ENCODE results near the gene ANO1.

Gene ANO1

DNA sequence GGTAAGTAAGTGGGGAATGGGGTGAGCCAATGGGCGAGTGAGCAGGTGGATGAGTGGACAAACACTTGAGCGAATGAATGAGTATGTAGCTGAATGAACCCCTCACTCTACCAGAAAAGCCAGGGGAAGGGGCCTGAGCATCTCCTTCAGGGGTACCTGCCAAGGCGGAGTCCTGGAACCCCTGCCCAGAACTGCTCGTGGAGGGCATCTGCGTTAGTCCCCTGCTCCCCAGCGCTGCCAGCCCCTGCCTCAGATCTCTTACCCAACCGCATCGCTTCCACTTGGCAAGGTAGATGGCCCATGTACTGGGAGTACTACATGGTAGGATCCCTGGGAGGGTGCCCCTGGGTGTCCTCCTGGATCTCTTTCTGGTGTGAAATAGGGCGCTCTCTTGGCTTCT, 7.4 kb upstream of the ANO1 start:
- TF ChIP-seq NFIC (IDR thresholded peaks at IDR 0.05) (no peak), YY1 (IDR thresholded peaks at IDR 0.05; ENCODE audit: low read depth) (no peak), CEBPB (IDR thresholded peaks at IDR 0.05) (no peak), ZBTB7A (IDR thresholded peaks at IDR 0.05; ENCODE audit: low read depth) (no peak), TCF12 (IDR thresholded peaks at IDR 0.05; ENCODE audit: low read depth) (no peak), EGR1 (IDR thresholded peaks at IDR 0.05) (no peak), USF1 (IDR thresholded peaks at IDR 0.05) (no peak), RAD21 (IDR thresholded peaks at IDR 0.05; ENCODE audit: low read depth) (no peak), FOXM1 (IDR thresholded peaks at IDR 0.05; ENCODE audit: borderline replicate concordance, low read depth) (no peak)
- TF ChIP-seq, protein P1, sequence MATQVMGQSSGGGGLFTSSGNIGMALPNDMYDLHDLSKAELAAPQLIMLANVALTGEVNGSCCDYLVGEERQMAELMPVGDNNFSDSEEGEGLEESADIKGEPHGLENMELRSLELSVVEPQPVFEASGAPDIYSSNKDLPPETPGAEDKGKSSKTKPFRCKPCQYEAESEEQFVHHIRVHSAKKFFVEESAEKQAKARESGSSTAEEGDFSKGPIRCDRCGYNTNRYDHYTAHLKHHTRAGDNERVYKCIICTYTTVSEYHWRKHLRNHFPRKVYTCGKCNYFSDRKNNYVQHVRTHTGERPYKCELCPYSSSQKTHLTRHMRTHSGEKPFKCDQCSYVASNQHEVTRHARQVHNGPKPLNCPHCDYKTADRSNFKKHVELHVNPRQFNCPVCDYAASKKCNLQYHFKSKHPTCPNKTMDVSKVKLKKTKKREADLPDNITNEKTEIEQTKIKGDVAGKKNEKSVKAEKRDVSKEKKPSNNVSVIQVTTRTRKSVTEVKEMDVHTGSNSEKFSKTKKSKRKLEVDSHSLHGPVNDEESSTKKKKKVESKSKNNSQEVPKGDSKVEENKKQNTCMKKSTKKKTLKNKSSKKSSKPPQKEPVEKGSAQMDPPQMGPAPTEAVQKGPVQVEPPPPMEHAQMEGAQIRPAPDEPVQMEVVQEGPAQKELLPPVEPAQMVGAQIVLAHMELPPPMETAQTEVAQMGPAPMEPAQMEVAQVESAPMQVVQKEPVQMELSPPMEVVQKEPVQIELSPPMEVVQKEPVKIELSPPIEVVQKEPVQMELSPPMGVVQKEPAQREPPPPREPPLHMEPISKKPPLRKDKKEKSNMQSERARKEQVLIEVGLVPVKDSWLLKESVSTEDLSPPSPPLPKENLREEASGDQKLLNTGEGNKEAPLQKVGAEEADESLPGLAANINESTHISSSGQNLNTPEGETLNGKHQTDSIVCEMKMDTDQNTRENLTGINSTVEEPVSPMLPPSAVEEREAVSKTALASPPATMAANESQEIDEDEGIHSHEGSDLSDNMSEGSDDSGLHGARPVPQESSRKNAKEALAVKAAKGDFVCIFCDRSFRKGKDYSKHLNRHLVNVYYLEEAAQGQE (IDR thresholded peaks at IDR 0.05; ENCODE audit: low read depth): no peak
- TF ChIP-seq, protein P2, sequence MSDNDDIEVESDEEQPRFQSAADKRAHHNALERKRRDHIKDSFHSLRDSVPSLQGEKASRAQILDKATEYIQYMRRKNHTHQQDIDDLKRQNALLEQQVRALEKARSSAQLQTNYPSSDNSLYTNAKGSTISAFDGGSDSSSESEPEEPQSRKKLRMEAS (IDR thresholded peaks at IDR 0.05): no peak

DNA sequence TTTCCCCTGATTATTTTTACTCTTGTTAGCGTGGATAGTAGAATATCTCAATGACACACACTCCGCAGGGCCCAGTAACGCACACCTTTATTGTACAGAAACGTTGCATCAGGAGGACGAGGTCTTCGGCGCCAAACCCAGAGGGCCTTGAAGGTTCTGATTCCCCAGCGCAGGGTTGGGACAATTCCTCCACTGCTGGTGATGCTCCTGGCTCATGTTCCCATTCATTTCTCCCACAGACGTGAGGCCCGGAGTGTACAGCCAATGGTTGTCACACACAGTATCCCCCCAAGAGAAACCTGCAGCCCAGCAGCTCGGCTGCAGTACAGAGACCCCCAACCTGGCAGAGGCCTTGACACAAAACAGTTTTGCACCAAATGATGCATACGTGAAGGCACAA, 6.1 kb upstream of the ANO1 start:
- TF ChIP-seq ZBTB7A (IDR thresholded peaks at IDR 0.05; ENCODE audit: low read depth) (no peak), EP300 (IDR thresholded peaks at IDR 0.05; ENCODE audit: borderline replicate concordance) (no peak), EGR1 (IDR thresholded peaks at IDR 0.05) (no peak), FOXM1 (IDR thresholded peaks at IDR 0.05; ENCODE audit: borderline replicate concordance, low read depth) (no peak), CREB1 (IDR thresholded peaks at IDR 0.05; ENCODE audit: low read depth) (no peak), USF1 (IDR thresholded peaks at IDR 0.05) (no peak), YY1 (IDR thresholded peaks at IDR 0.05; ENCODE audit: low read depth) (no peak), RAD21 (IDR thresholded peaks at IDR 0.05; ENCODE audit: low read depth) (no peak), TCF12 (IDR thresholded peaks at IDR 0.05; ENCODE audit: low read depth) (no peak), TAF1 (IDR thresholded peaks at IDR 0.05; ENCODE audit: low read depth) (no peak), TEAD4 (IDR thresholded peaks at IDR 0.05) (no peak), CEBPB (IDR thresholded peaks at IDR 0.05) (no peak), NFIC (IDR thresholded peaks at IDR 0.05) (no peak)
- TF ChIP-seq, protein P2 (IDR thresholded peaks at IDR 0.05): no peak
- TF ChIP-seq, protein P1 (IDR thresholded peaks at IDR 0.05; ENCODE audit: low read depth): no peak

GRCh38 chr11:70072461-70072860, 5.7 kb upstream of the ANO1 start:
- TF ChIP-seq YY1 (IDR thresholded peaks at IDR 0.05; ENCODE audit: low read depth) (no peak), NFIC (IDR thresholded peaks at IDR 0.05) (no peak), EGR1 (IDR thresholded peaks at IDR 0.05) (no peak), EP300 (IDR thresholded peaks at IDR 0.05; ENCODE audit: borderline replicate concordance) (no peak), ZBTB7A (IDR thresholded peaks at IDR 0.05; ENCODE audit: low read depth) (no peak), TAF1 (IDR thresholded peaks at IDR 0.05; ENCODE audit: low read depth) (no peak), FOXM1 (IDR thresholded peaks at IDR 0.05; ENCODE audit: borderline replicate concordance, low read depth) (no peak), RAD21 (IDR thresholded peaks at IDR 0.05; ENCODE audit: low read depth) (no peak), USF1 (IDR thresholded peaks at IDR 0.05) (no peak), TEAD4 (IDR thresholded peaks at IDR 0.05) (no peak), CREB1 (IDR thresholded peaks at IDR 0.05; ENCODE audit: low read depth) (no peak)
- TF ChIP-seq, protein P1 (IDR thresholded peaks at IDR 0.05; ENCODE audit: low read depth): no peak
- TF ChIP-seq, protein P2 (IDR thresholded peaks at IDR 0.05): no peak

Measured in Ishikawa (cell line).